Ramos (cell line): Measurements from ENCODE around the gene SYT8.
"Not testable (repeated sequence)": the region's sequence is repeated elsewhere in the genome, so short reads cannot be mapped to it uniquely, and the experiment has no call there.

Experiments
- in situ Hi-C: fragments of 300-500 bp; cut with MboI; formaldehyde crosslinking; loops from one replicate; pipeline ENCODE4 v1.14.3; 2022; ENCODE audit warnings: low sequenced_read_pairs; ENCODE audit not compliant: unreplicated experiment

SYT8 gene

DNA sequence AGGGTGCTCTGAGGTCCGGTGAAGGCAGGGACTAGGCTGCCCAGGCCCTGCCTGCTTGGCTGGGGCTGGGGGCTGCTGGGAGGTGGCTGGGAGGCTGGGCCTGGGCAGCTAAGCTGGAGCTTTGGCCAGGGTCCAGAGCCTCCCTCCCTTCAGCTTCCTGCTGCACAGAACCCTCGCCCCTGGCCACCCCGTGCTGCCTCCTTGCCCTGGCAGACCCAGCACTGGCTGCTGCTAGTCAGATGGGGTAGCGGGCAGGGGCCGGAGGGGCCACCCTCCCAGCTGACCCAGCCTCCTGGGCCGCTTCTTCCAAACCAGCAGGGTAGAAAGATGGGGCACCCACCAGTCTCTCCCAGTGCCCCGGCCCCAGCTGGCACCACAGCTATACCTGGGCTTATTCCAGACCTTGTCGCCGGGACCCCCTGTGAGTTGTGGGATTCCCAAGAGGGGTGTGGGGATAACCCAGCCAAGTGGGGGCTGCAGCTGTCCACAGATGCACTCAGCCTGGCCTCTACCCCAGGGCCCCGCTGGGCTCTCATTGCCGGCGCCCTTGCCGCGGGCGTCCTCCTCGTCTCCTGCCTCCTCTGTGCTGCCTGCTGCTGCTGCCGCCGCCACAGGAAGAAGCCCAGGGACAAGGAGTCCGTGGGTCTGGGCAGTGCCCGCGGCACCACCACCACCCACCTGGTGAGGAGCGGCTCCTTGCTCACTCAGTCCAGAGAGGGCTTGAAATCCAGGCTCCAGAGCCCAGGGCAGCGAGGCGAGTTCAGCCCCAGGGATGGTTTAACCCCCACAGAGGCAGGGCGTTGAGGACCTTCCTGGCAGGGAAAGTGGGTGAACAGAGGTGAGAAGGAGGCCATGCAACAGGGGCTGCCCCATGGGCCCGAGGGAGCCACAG is at the start of gene SYT8:
Gene SYT8 (plus strand): TSS at position 212 of the 892 bp plus-strand sequence. CDS start 116 bp downstream, at position 328.
- in situ Hi-C loops = loop anchor here (10.0 kb wide), 1 partner anchor 320 kb away; no protein-coding TSS in a partner anchor

- in situ Hi-C loops = no loop called here
These were observed 48.9 kb upstream of the SYT8 start for GRCh38 chr11:1785749-1786413.

DNA sequence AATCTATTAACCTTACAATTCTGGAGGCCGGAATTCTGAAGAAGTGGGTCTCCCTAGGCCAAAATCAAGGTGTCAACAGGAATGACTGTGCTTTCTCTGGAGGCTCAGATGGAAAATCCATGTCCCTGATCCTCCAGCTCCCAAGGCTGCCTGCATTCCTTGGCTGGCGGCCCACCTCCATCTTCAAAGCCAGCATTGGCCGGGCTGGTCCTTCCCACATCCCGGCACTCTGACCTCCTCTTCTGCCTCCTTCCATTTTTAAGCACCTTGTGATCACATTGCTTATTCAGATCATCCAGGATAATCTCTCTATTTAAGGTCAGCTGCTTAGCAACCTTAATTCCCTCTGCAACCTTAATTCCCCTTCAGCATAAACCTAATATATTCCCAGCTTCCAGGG is 48.3 kb upstream of the SYT8 start:
- in situ Hi-C loops = no loop called here

DNA sequence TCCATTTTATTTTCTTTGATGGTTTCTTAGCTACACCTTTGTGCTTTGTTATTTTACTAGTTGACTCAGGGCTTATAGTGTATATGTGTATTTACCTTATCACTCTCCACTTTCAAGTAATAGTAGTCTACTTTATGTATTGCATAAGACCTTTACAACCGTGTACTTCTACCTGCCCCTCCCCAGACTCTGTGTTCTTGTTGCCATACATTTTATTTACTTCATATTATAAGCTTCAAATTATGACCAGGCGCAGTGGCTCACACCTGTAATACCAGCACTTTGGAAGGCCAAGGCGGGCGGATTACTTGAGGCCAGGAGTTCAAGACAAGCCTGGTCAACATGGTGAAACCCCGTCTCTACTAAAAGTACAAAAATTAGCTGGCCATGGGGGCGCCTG is 42.9 kb upstream of the SYT8 start:
- in situ Hi-C loops = loop anchor here (10.0 kb wide), 1 partner anchor 57 kb away; no protein-coding TSS in a partner anchor

DNA sequence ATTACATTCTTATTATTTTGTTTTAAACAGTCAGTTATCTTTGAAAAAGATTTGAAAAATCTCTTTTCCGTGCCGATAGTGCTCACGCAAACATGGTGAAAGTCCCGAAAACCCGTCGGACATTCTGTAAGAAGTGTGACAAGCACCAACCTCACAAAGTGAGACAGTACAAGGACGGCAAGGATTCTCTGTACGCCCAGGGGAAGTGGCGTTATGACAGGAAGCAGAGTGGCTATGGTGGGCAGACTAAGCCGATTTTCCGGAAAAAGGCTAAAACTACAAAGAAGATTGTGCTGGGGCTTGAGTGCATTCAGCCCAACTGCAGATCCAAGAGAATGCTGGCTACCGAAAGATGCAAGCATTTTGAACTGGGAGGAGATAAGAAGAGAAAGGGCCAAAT is 42.3 kb upstream of the SYT8 start:
- in situ Hi-C loops = loop anchor here (10.0 kb wide), 1 partner anchor 58 kb away; no protein-coding TSS in a partner anchor

- in situ Hi-C loops = loop anchor here (10.0 kb wide), 1 partner anchor 58 kb away; no protein-coding TSS in a partner anchor
These were observed 41.7 kb upstream of the SYT8 start for GRCh38 chr11:1793081-1793480.

GRCh38 chr11:1796413-1797011 is 38.3 kb upstream of the SYT8 start:
- in situ Hi-C loops = loop anchor here (10.0 kb wide), 1 partner anchor 62 kb away; no protein-coding TSS in a partner anchor

- in situ Hi-C loops = loop anchor here (10.0 kb wide), 1 partner anchor 63 kb away; no protein-coding TSS in a partner anchor
These were observed 37.2 kb upstream of the SYT8 start for GRCh38 chr11:1797391-1798125.

- in situ Hi-C loops = loop anchor here (10.0 kb wide), 1 partner anchor 108 kb away; the partner anchor contains the start of gene KRTAP5-6
These were observed 31.5 kb upstream of the SYT8 start for GRCh38 chr11:1803246-1803645.

DNA sequence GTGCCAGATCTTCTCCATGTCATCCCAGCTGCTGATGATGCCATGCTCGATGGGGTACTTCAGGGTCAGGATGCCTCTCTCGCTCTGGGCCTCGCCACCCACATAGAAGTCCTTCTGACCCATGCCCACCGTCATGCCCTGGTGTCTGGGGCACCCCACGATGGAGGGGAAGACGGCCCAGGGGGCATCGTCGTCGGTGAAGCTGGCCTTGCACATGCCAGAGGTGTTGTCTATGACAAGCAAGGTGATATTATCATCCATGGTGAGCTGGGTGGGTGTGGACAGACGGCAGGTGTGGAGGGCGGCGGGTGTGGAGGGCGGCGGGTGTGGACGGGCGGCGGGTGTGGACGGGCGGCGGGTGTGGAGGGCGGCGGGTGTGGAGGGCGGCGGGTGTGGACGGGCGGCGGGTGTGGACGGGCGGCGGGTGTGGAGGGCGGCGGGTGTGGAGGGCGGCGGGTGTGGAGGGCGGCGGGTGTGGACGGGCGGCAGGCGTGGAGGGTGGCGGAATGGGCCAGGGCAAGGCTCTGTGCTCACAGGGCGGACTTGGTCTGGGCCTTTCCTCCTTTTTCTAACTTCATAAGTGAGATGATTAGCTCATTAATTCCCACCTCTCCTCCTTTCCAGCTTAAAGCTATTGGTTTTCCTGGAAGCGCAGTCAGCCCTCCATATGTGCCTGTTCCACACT is 30.8 kb upstream of the SYT8 start:
- in situ Hi-C loops = loop anchor here (10.0 kb wide), 1 partner anchor 109 kb away; the partner anchor contains the start of gene KRTAP5-6

DNA sequence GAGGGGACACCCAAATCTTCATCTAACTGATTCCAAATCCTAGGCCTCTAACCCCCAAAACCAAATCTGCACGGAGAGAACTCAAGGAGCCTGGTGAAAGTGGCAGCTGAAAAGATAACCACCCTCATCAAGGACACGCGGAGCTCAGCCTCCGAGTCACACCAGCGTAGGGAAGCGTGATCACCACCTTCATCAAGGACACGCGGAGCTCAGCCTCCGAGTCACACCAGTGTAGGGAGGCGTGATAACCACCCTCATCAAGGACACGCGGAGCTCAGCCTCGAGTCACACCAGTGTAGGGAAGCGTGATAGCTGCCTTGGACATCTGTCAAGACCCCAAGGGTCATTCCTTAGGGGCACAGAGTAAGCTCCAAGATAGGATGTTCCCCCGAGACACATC is 29.3 kb upstream of the SYT8 start:
- in situ Hi-C loops = loop anchor here (10.0 kb wide), 1 partner anchor 111 kb away; the partner anchor contains the start of gene KRTAP5-6

GRCh38 chr11:1807264-1807995 is 27.4 kb upstream of the SYT8 start:
- in situ Hi-C loops = loop anchor here (10.0 kb wide), 1 partner anchor 113 kb away; the partner anchor contains the start of gene KRTAP5-6

- in situ Hi-C loops = no loop called here
These were observed 24.0 kb upstream of the SYT8 start for GRCh38 chr11:1810761-1811160.

DNA sequence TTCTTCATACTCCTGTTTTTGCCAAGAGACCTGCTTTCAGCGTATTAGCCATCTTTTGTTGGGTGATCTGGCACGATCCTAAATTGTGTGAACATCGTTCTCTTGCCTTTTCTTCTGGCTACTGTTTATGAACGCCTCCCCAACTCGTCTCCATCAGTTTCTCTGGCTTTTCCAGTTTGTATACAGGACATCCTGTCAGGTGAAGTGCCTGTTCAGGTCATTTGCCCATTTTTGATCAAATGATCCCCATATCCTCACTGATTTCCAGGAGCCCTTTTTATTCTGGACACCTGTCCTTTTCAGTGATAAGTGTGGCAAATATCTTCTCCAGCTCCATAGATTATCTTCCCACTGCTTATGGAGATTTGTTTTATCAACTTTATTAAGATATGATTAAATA is 22.5 kb upstream of the SYT8 start:
- in situ Hi-C loops = no loop called here

GRCh38 chr11:1812801-1813200 is 22.0 kb upstream of the SYT8 start:
- in situ Hi-C loops = no loop called here

DNA sequence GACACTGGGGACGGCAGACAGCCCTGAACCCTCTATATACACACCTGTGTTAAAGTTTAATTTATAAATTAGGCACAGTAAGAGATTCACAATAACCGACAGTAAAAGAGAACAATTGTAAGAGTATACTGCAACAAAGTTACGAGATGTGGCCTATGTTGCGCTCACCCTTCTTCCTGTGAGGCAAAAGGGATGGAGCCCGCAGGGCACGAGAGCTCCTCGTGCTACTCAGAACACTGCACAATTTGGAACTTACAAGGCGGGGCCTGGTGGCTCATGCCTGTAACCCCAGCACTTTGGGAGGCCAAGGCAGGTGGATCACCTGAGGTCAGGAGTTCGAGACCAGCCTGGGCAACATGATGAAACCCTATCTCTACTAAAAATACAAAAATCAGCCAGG is 21.4 kb upstream of the SYT8 start:
- in situ Hi-C loops = not testable (repeated sequence)

GRCh38 chr11:1814691-1815090 is 20.1 kb upstream of the SYT8 start:
- in situ Hi-C loops = no loop called here

DNA sequence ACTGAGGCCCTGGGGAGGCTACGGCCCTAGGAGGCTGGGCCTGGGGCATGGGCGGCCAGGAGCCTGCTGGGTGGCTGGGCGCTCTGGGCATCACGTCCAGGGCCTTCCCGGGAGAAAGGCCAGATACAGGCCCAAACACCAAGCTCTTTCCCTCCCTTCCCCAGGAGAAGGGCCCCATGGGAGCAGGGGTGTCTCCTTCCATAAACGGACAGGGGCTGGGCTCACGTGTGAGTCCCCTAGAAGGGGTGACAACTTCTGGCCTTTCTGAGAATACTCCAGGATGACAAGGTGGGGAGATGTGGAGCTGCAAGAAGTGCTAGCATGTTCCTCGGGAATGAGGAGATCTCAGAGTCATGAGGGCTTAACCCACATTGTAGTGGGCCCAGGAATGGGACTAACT is 19.5 kb upstream of the SYT8 start:
- in situ Hi-C loops = no loop called here
